Stimulated activated CD4-positive, alpha-beta T cell treated with anti-CD3 and anti-CD28 coated beads, Interleukin-15, amount 100 ng/mL, for 48 hours (primary cell): Measurements from ENCODE around the gene MTRR.
A peak's percentile ranks its signal among the peaks of the same experiment; 100 is the strongest.

ENCODE experiments used
- DNase-seq, 2 donors: peaks; one replicate each; pipeline ENCODE4 v3.0.0-alpha.2; 2020; ENCODE audit warnings: low read depth in 2 of 2

Gene MTRR

GRCh38 chr5:7868773-7869473, at the start of gene MTRR, which contains the start of gene FASTKD3:
Gene MTRR (plus strand): TSS chr5:7869148. CDS start chr5:7870795, 1,647 bp downstream.
Gene FASTKD3 (minus strand): TSS chr5:7869031. CDS start chr5:7868083, 948 bp downstream.
- peak; percentile 82 to 83 for DNase-seq

GRCh38 chr5:7822449-7822848, 46.5 kb upstream of the MTRR start:
- no peak for DNase-seq

DNA sequence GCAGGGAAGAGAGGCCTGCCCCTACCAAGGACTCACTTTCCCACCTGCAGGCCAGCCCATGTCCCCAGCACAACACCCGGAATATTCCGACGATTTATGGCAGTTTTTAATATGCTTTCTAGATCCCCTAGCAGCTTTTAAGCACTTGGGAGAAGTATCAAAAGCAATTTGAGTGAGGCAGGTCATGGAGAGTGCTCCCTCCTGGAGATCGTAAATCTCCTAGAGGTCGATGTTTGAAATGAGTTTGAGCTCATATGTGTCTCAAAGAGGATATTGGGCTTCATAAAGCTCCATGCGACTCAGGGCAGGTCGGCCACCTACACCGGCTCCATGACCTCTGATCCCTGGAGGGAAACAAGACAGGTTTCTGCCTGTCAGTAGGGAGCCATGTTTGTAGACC, 45.4 kb upstream of the MTRR start:
- no peak for DNase-seq

- DNase-seq, result no peak
Measured at GRCh38 chr5:7824995-7825394, 44.0 kb upstream of the MTRR start.

- DNase-seq, result no peak
Measured at GRCh38 chr5:7825630-7826029, 43.3 kb upstream of the MTRR start.

DNA sequence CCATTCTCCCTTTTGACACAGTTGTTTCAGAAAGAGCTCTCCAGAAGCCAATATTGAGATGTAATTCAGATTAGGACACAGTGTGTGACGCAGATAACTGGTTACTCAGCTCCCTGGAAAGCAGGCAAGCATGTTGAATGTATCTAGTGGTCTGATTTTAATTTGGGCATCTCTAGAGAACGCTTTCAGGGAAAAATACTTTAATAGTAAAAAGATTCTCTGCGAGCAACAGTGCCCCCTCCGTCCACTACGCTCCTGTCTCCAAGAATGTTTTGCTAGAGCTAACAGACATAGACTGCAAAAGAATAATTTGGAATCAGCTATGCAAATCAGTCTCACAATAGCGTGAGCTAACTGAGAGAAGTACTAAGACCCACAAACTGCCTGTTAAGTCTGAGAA, 41.3 kb upstream of the MTRR start:
- no peak for DNase-seq

DNA sequence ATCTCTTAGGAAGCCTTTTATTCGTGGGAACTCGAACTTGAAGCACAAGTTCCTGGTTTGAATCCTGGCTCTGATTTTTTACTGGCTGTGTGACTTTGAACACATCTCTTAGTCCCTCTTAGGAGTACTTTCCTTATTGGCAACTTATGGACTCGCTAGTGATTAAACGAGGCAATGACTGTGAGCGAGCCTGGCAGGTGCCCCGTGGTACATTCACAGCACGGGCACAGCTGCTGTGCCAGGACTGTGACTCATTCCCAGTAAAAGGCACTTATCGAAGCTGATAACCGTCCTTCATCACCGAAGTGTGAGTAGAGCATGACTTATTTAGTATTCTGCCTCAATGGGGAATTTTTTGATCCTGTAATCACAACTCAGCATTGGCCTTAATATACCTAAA, 40.7 kb upstream of the MTRR start:
- DNase-seq, result no peak

DNA sequence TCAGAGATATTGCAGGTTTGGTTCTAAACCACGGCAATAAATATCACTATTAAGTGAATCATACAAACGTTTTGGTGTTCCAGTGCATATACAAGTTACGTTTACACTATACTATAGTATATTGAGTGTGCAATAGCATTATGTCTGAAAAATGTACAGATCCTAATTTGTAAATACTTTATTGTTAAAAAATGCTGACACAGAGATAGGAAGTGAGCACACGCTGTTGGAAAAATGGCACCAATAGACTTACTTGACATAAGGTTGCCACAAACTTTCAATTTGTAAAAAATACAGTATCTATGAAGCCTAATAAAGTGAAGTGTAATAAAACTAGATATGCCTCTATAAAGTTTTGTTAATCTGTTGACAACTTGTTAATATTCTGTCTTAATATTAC, 34.0 kb upstream of the MTRR start:
- DNase-seq, result no peak

- DNase-seq, result no peak
Measured at GRCh38 chr5:7837403-7837802, 31.5 kb upstream of the MTRR start.

- DNase-seq, result no peak
Measured at GRCh38 chr5:7842531-7842930, 26.4 kb upstream of the MTRR start.

DNA sequence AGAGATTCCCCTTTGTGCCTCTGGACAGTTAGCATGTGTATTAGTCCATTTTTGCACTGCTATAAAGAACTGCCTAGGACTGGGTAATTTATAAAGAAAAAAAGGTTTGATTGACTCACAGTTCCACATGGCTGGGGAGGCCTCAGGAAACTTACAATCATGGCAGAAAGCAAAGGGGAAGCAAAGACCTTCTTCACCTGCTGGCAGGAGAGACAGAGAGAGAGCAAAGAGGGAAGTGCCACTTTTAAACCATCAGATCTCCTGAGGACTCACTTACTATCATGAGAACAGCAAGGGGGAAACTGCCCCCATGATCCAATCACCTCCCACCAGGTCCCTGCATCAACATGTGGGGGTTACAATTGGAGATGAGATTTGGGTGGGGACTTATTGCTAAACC, 24.0 kb upstream of the MTRR start:
- no peak for DNase-seq

- DNase-seq, result no peak
Measured at GRCh38 chr5:7845557-7845956, 23.4 kb upstream of the MTRR start.

GRCh38 chr5:7846327-7846726, 22.6 kb upstream of the MTRR start:
- DNase-seq, result no peak

DNA sequence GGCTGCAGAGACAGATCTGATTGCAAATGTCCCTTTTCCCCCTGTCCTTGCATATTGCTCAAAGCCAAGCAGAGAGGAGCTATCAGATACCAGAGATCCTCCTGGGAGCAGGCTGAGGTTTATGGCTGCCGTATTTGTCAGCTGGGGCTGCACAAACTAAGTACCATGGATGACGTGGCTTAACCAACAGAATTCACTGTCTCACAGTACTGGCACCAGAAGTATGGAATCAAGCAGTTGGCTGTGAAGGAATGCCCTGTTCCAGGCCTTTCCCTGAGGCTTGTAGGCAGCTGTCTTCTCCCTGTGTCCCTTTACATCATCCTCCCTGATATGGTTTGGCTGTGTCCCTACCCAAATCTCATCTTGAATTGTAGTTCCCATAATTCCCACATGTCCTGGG, 20.7 kb upstream of the MTRR start:
- DNase-seq, result no peak

DNA sequence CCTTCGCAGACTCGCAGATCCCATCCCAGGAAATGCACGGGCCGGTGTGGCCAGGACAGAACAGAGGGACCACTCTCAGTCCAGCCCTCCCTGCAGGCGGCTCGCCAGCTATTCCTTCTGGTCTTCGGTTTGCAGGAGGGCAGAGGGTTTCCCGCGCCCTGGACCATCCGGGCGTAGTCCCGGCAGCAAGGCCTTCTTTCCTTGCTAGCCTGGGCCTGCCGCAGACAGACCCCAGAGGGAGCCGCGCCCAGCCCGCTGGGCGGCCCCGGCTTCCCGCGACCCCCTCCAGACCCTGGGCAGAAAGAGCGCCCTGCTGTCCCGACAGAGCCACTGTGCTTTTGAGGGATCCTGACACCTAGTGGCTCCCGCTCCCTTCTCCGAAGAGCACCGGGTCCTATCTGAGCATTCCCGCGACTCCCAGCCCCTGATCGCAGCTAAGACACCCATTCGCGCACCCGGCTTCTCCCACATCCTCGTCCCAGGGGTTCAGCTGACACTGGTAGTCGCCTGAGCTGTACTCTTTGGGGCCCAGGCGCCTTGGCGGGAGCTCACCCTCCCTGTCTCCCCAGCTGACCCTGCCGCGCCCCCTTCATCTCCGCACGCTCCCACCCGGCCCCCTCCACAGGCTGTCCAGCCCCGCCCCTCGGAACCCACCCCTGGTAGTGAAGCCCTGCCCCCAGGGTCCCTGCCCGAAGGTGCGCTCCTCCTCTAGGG, 19.1 kb upstream of the MTRR start:
- no peak for DNase-seq

DNA sequence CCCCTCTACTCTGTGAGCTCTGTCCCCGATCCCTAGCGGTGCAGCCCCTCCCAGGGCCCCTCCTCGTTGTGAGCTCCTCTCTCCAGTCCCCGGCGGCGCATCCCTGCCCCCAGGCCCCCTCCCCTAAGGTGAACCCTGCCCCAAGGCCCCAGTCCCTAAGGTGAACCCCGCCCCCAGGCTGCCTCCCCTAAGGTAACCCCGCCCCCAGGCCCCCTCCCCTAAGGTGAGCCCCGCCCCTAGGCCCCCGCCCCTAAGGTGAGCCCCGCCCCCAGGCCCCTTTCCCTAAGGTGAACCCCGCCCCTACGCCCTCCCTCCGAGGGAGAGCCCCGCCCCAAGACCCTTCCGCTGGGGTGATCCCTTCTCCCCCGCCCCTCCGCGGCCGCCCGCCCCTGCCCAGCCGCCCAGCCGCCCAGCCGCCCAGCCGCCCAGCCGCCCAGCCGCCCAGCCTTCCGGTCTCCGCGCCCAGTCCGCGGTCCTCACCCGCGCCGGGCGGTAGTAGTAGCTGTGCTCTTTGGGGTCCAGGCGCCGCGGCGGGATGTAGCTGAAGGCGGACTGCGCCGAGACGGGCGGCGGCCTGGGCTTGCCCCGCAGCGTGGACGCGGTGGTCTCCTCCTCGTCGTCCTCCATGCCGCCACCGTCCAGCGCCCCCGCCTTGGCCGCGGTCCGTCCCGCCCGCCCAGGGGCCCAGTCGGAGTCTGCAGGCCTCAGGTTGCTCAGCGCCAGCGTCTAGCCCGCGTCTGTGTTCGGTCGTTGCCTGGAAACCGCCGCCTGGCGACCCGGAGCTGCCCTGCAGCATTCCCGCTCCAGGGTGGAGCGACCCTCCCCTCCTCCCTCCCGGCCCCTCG, 18.3 kb upstream of the MTRR start, which contains the start of gene CFAP90:
TSS of gene CFAP90 (minus strand) at position 739 of the 845 bp plus-strand sequence. CDS start at position 627, 112 bp downstream.
- no peak for DNase-seq

GRCh38 chr5:7851240-7851592, 17.7 kb upstream of the MTRR start:
- no peak for DNase-seq

DNA sequence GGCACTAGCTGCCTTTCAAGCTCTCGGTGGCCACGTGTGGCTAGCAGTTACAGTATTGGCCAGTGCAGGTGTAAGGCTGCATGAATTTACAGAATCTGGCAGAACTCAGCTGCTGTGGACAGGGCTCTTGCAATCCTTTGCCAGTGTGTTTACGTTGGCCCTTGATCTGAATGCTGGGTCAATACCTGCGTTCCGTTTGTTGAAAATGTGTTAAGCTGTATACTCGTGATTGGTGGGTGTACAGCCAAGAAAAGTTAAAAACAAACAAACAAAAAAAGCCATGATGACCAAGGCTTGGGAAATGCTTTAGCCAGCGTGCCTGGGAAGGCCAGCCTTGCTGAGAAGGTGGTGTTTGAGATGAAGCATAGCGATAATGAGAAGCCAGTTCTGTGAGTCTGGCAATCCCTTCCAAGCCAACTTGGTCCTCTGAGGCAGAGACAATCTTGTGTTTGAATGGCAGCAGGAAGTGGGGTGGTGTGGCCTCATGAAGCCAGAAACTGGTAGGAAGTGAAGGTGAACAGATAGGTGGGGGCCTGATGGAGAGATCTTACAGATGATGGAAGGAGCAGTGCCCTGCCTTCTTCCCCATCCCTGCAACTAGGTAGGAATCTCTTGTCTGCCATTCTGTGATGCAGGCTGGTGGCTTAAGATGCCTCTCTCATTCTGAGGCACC, 17.2 kb upstream of the MTRR start:
- no peak for DNase-seq

- DNase-seq, result no peak
Measured at GRCh38 chr5:7852542-7852941, 16.4 kb upstream of the MTRR start.

GRCh38 chr5:7852988-7853387, 16.0 kb upstream of the MTRR start:
- DNase-seq, result no peak

- DNase-seq, result no peak
Measured at GRCh38 chr5:7855611-7856010, 13.3 kb upstream of the MTRR start.

GRCh38 chr5:7856855-7857254, 12.1 kb upstream of the MTRR start:
- DNase-seq, result no peak
